ENCODE measurements around the gene HDAC5. TPM values are rescaled to one million over a fixed set of nuclear protein-coding genes. Genes with fewer than 3 reads are reported as not detected.

The HDAC5 gene
- 19.0 and 21.0 TPM in 2 replicates for polyA plus RNA-seq (2012; rRNA removed)
- 6.4 and 12.2 TPM in 2 replicates for polyA plus RNA-seq (2012; cell fraction: cytosol; rRNA removed)
- 32.3 and 34.8 TPM in 2 replicates for polyA plus RNA-seq (2012; cell fraction: nucleus; rRNA removed)

DNA sequence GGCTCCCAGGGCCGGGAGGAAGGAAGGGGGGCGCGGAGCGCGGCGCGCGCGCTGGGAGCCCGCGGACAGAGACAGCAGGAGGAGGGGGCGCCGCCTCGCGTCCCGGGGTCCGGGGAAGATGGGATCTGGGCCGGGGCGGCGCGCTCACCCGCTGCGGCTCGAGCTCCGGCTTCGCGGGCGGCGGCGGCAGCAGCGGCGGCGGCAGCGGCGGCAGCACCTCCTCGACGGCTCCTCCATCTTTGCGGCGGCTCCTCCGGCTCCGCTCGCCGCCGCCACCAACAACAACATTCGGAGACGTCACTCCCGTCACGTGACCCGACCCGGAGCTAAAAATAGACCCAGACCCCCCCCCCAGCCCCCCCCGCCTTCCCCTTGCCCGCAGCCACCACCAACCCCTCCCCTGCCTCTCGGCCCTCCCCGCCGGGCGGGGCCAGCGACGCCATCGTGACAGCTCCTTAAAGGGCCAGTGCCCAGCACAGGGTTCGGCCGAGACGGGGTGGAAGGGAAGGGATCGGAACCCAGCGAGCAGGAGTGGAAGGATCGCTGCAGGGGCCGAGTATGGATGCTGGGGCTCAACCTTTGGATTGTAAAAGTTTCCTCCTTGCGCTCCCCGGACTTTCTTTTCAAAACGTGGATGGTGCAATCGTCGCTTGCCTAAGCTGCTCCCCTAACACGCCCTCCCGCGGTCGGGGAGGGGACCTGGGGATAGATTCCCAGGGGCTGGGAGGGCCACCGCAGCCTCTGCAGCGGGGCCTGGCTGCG is at the start of gene HDAC5:
TSS of gene HDAC5 (minus strand) at position 286 of the 762 bp plus-strand sequence. CDS start 6,126 bp downstream, outside the sequence.
- H3K79me2 ChIP-seq (ENCODE audit: insufficient read depth) = peaks cover 19% of the 10 kb centered on the region; the same call in 1 of the 2 replicates
- H3K9me2 ChIP-seq = no peaks in the 10 kb centered on the region
- H3K4me2 ChIP-seq = peak within 1 kb of the TSS; percentile 97
- peaks cover 4 to 26% of the 10 kb centered on the region in 2 experiments; a peak in 2 of 4 replicates for H3K4me1 ChIP-seq (ENCODE audit: control insufficient read depth in 1 of 2, insufficient read depth in 2 of 2, low read depth in 1 of 2, low read length in 1 of 2)
- peak within 1 kb of the TSS; percentile 88 for H3K9ac ChIP-seq
- CTCF ChIA-PET = interaction anchor here (0.7 to 2.6 kb wide), 18 partner anchors 8 to 247 kb away, joined by 3 to 15 read pairs (median 3); partner anchors contain the start of genes GRN and HROB
- 0 out of 2 replicates have a peak, but pooled peaks have one; percentile 19 for TF ChIP-seq TAF1 (IDR thresholded peaks at IDR 0.05; ENCODE audit: borderline replicate concordance, low read depth, low read length)
- TF ChIP-seq, protein P1, sequence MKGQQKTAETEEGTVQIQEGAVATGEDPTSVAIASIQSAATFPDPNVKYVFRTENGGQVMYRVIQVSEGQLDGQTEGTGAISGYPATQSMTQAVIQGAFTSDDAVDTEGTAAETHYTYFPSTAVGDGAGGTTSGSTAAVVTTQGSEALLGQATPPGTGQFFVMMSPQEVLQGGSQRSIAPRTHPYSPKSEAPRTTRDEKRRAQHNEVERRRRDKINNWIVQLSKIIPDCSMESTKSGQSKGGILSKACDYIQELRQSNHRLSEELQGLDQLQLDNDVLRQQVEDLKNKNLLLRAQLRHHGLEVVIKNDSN (IDR thresholded peaks at IDR 0.05; ENCODE audit: borderline replicate concordance, low read depth) = peak; percentile 88
- no peak for TF ChIP-seq SIN3A (IDR thresholded peaks at IDR 0.05; ENCODE audit: borderline replicate concordance, low read depth, low read length)
- peak; percentile 82; the same call in 1 of the 2 replicates for TF ChIP-seq POLR2AphosphoS5 (IDR thresholded peaks at IDR 0.05; ENCODE audit: low read depth, low read length)
- peak; percentile 43 for TF ChIP-seq RAD21 (IDR thresholded peaks at IDR 0.05; ENCODE audit: low read length)
- peak; percentile 51 for TF ChIP-seq SMC3 (IDR thresholded peaks at IDR 0.05; ENCODE audit: low read depth, low read length)
- TF ChIP-seq RCOR1 (IDR thresholded peaks at IDR 0.05; ENCODE audit: low read length) = no peak
- no peak for TF ChIP-seq ELF1 (IDR thresholded peaks at IDR 0.05)
- TF ChIP-seq MEF2A (IDR thresholded peaks at IDR 0.05; ENCODE audit: borderline replicate concordance, low read depth) = peak; percentile 89; the same call in 1 of the 2 replicates
- peak; percentile 72 for TF ChIP-seq MXI1 (IDR thresholded peaks at IDR 0.05; ENCODE audit: low read depth, low read length)
- TF ChIP-seq, protein P2, sequence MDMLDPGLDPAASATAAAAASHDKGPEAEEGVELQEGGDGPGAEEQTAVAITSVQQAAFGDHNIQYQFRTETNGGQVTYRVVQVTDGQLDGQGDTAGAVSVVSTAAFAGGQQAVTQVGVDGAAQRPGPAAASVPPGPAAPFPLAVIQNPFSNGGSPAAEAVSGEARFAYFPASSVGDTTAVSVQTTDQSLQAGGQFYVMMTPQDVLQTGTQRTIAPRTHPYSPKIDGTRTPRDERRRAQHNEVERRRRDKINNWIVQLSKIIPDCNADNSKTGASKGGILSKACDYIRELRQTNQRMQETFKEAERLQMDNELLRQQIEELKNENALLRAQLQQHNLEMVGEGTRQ (IDR thresholded peaks at IDR 0.05; ENCODE audit: borderline replicate concordance, low read depth, low read length) = no peak; the same call in 1 of the 2 replicates
- no peak for TF ChIP-seq TCF12 (IDR thresholded peaks at IDR 0.05)
- TF ChIP-seq MAX (IDR thresholded peaks at IDR 0.05; ENCODE audit: low read depth) = peak; percentile 86
- TF ChIP-seq, protein P3, sequence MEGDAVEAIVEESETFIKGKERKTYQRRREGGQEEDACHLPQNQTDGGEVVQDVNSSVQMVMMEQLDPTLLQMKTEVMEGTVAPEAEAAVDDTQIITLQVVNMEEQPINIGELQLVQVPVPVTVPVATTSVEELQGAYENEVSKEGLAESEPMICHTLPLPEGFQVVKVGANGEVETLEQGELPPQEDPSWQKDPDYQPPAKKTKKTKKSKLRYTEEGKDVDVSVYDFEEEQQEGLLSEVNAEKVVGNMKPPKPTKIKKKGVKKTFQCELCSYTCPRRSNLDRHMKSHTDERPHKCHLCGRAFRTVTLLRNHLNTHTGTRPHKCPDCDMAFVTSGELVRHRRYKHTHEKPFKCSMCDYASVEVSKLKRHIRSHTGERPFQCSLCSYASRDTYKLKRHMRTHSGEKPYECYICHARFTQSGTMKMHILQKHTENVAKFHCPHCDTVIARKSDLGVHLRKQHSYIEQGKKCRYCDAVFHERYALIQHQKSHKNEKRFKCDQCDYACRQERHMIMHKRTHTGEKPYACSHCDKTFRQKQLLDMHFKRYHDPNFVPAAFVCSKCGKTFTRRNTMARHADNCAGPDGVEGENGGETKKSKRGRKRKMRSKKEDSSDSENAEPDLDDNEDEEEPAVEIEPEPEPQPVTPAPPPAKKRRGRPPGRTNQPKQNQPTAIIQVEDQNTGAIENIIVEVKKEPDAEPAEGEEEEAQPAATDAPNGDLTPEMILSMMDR (IDR thresholded peaks at IDR 0.05) = peak; percentile 66
- no peak for TF ChIP-seq IRF3 (IDR thresholded peaks at IDR 0.05; ENCODE audit: low read depth, low read length)
- H3K9me3 ChIP-seq = no peaks in the 10 kb centered on the region
- H3K4me3 ChIP-seq (ENCODE audit: low read depth in 2 of 2, low read length in 1 of 2) = peak within 1 kb of the TSS; percentile 72 to 78
- POLR2A ChIA-PET = interaction anchor here (0.9 to 2.2 kb wide), 7 partner anchors 18 to 63 kb away, joined by 3 to 8 read pairs (median 3); partner anchors contain the start of genes HROB, LSM12 and TMUB2
- DNase-seq = peak; percentile 99
- H2AFZ ChIP-seq (ENCODE audit: low read depth) = peak within 1 kb of the TSS; percentile 72
- H4K20me1 ChIP-seq (ENCODE audit: insufficient read depth) = peaks cover 12% of the 10 kb centered on the region; the same call in 1 of the 2 replicates
- peak within 1 kb of the TSS; percentile 74 to 82 for H3K27ac ChIP-seq (ENCODE audit: low read depth in 2 of 2, low read length in 1 of 2)
- no peaks in the 10 kb centered on the region for H3K36me3 ChIP-seq (replicated peaks in 1 of 2; ENCODE audit: control insufficient read depth in 1 of 2, insufficient read depth in 2 of 2, low read length in 1 of 2)
- 2% methylated on average over 55 of the region's 78 CpGs for WGBS (ENCODE audit: low lambda C conversion rate)
- H3F3A ChIP-seq (replicated peaks; ENCODE audit: insufficient read depth) = peaks cover 7% of the 10 kb centered on the region
- H3K27me3 ChIP-seq (ENCODE audit: insufficient read depth) = no peaks in the 10 kb centered on the region
